K562 (cell line): ENCODE measurements around the gene CAMK1D. TPM values are rescaled to one million over a fixed set of nuclear protein-coding genes. Genes with fewer than 3 reads are reported as not detected.

ENCODE experiments used
- ATAC-seq: fragments of 200-7000 bp; cut with Tn5 transposase; 3 replicates; pipeline ENCODE4 v1.9.1; 2020; ENCODE audit warnings: moderate library complexity
- BruUV-seq: library from RNA; stranded (reverse); fragments of 400-500 nt; replicated peaks from 2 replicates; lab custom pipeline; 2021; lab: Mats Ljungman, UMichigan
- CTCF ChIA-PET: fragments of 300-600 bp; formaldehyde crosslinking; extraction: SDS; loops from one replicate; lab custom pipeline; 2021; ENCODE audit warnings: low intra/inter-chr PET ratio; lab: Yijun Ruan, JAX
- POLR2A ChIA-PET: fragments of 300-600, 350-650 bp; sonication (Branson Sonifier 250); formaldehyde crosslinking; extraction: SDS; loops from one replicate; lab custom pipeline; 2021; ENCODE audit warnings: antibody characterized with exemption, inconsistent platforms; lab: Yijun Ruan, JAX
- DNase-seq, 4 experiments: peaks; one replicate each; pipeline versions ENCODE4 v3.0.0 to v3.0.0-alpha.2; 2011 to 2018; ENCODE audit warnings: low spot score in 3 of 4, mixed read lengths in 3 of 4; ENCODE audit errors: extremely low read depth in 1 of 4
- FAIRE-seq: peaks from 2 replicates; lab custom pipeline; 2011; peaks lifted over from hg19 to GRCh38; lab: Jason Lieb, UNC
- H2AFZ ChIP-seq: 2 replicates; pipeline ENCODE4 v1.6.0; 2011; ENCODE audit warnings: low read depth, low read length, control low read depth, inconsistent platforms
- H3K27ac ChIP-seq: fragments of 200-600 bp; 3 replicates; pipeline ENCODE4 v1.8.0; 2011; ENCODE audit warnings: low read depth, mild to moderate bottlenecking, control low read depth, inconsistent platforms, low read length, moderate library complexity, mixed read lengths; ENCODE audit errors: extremely low read depth
- H3K27me3 ChIP-seq, 2 experiments: fragments of 300-600 bp in 1 of 2; 2 replicates in 1 of 2; 3 replicates in 1 of 2; pipeline versions ENCODE4 v1.6.0 to v1.8.0; 2011; ENCODE audit warnings: inconsistent platforms in 2 of 2, low read length in 2 of 2, mild to moderate bottlenecking in 1 of 2, mixed read lengths in 1 of 2, moderate library complexity in 1 of 2; ENCODE audit not compliant: control insufficient read depth in 2 of 2, insufficient read depth in 2 of 2
- H3K36me3 ChIP-seq: fragments of 300-600 bp; 3 replicates; pipeline ENCODE4 v1.8.0; 2011; ENCODE audit warnings: mild to moderate bottlenecking, low read length, inconsistent platforms; ENCODE audit not compliant: control insufficient read depth, insufficient read depth
- H3K4me1 ChIP-seq, 2 experiments: fragments of 200-600 bp in 1 of 2; replicated peaks in 1 of 2; 2 replicates in 1 of 2; 3 replicates in 1 of 2; pipeline versions ENCODE4 v1.5.1 to v1.8.0; 2011; ENCODE audit warnings: inconsistent platforms in 2 of 2, low read length in 2 of 2, mild to moderate bottlenecking in 1 of 2, mixed read lengths in 1 of 2, moderate library complexity in 1 of 2; ENCODE audit not compliant: control insufficient read depth in 2 of 2, insufficient read depth in 2 of 2
- H3K4me2 ChIP-seq: 2 replicates; pipeline ENCODE4 v1.6.1; 2011; ENCODE audit warnings: low read length, control low read depth, inconsistent platforms, mixed read lengths; ENCODE audit not compliant: insufficient read depth
- H3K4me3 ChIP-seq: fragments of 200-600 bp; sonication (generic), shearing (Covaris generic); 2 replicates; pipeline ENCODE4 v1.5.1; 2016; ENCODE audit warnings: control low read depth, inconsistent platforms
- H3K79me2 ChIP-seq: fragments of 200-600 bp; 3 replicates; pipeline ENCODE4 v1.8.0; 2011; ENCODE audit warnings: low read length, inconsistent platforms; ENCODE audit not compliant: control insufficient read depth, insufficient read depth
- H3K9ac ChIP-seq, 2 experiments: 2 replicates each; pipeline versions ENCODE4 v1.6.0 to v1.6.1; 2011; ENCODE audit warnings: low read depth in 2 of 2, low read length in 2 of 2, control low read depth in 1 of 2, inconsistent platforms in 1 of 2, mild to moderate bottlenecking in 1 of 2, mixed read lengths in 1 of 2; ENCODE audit not compliant: insufficient read depth in 1 of 2
- H3K9me1 ChIP-seq: one replicate; pipeline ENCODE4 v1.6.0; 2011; ENCODE audit warnings: inconsistent platforms, mild to moderate bottlenecking, low read length, moderate library complexity; ENCODE audit not compliant: control insufficient read depth, insufficient read depth
- H3K9me3 ChIP-seq: replicated peaks from 2 replicates; pipeline ENCODE4 v1.5.1; 2011; ENCODE audit warnings: low read depth, low read length, inconsistent platforms; ENCODE audit not compliant: control insufficient read depth, insufficient read depth
- H4K20me1 ChIP-seq: replicated peaks from 2 replicates; pipeline ENCODE4 v1.6.1; 2011; ENCODE audit warnings: low read length, inconsistent platforms, mixed read lengths; ENCODE audit not compliant: control insufficient read depth, insufficient read depth
- ADNP ChIP-seq: fragments of 200-800 bp; sonication (Bioruptor generic); IDR thresholded peaks from 2 replicates; pipeline ENCODE4 v1.6.1; 2016; ENCODE audit warnings: missing genetic modification characterization, missing compliant biosample characterization
- BMI1 ChIP-seq: fragments of 150-350 bp; IDR thresholded peaks from 2 replicates; pipeline ENCODE4 v1.6.1; 2014; ENCODE audit warnings: low read length
- CTBP1 ChIP-seq: fragments of 450-650 bp; IDR thresholded peaks from 2 replicates; pipeline ENCODE4 v1.6.1; 2016; ENCODE audit warnings: borderline replicate concordance
- ELF2 ChIP-seq: fragments of 250-450 bp; sonication (Bioruptor Pico); IDR thresholded peaks from 2 replicates; pipeline ENCODE4 v1.5.0; 2021; ENCODE audit warnings: mild to moderate bottlenecking
- FOXA3 ChIP-seq, 2 experiments: fragments of 450-650 bp in 1 of 2; sonication (generic) in 1 of 2; formaldehyde crosslinking; IDR thresholded peaks in 1 of 2; conservative IDR thresholded peaks in 1 of 2; 2 replicates each; pipeline versions ENCODE4 v1.4.0 to v1.8.0; 2020 to 2022; ENCODE audit warnings: mild to moderate bottlenecking in 2 of 2, missing genetic modification reagents in 1 of 2
- FOXP1 ChIP-seq: sonication (generic); formaldehyde crosslinking; IDR thresholded peaks from 2 replicates; pipeline ENCODE4 v1.8.0; 2022; ENCODE audit warnings: mild to moderate bottlenecking, missing genetic modification reagents
- GMEB1 ChIP-seq: fragments of 250-450 bp; sonication (Bioruptor Pico); IDR thresholded peaks from 2 replicates; pipeline ENCODE4 v1.4.0; 2020; ENCODE audit warnings: mild to moderate bottlenecking
- HMGN3 ChIP-seq: IDR thresholded peaks from 2 replicates; pipeline ENCODE4 v1.6.1; 2011; ENCODE audit warnings: borderline replicate concordance, low read depth, mild to moderate bottlenecking, mixed read lengths, low read length; ENCODE audit not compliant: insufficient read length; ENCODE audit errors: extremely low read depth
- HNRNPUL1 ChIP-seq: fragments of 200-400 bp; formaldehyde crosslinking; IDR thresholded peaks from 2 replicates; pipeline ENCODE4 v1.6.1; 2017; ENCODE audit warnings: low read length
- HOXB6 ChIP-seq: fragments of 250-450 bp; sonication (Bioruptor Pico); IDR thresholded peaks from 2 replicates; pipeline ENCODE4 v1.5.1; 2022; ENCODE audit warnings: mild to moderate bottlenecking, borderline replicate concordance
- NR1H2 ChIP-seq: sonication (generic); formaldehyde crosslinking; IDR thresholded peaks from 2 replicates; pipeline ENCODE4 v1.4.0; 2020; ENCODE audit warnings: mild to moderate bottlenecking, missing genetic modification reagents
- PTTG1 ChIP-seq: fragments of 450-650 bp; IDR thresholded peaks from 2 replicates; pipeline ENCODE4 v1.6.1; 2016; ENCODE audit warnings: low read depth, mild to moderate bottlenecking, missing genetic modification characterization, missing compliant biosample characterization
- SMARCC2 ChIP-seq: fragments of 450-650 bp; IDR thresholded peaks from 2 replicates; pipeline ENCODE4 v1.6.1; 2017; ENCODE audit warnings: antibody characterized with exemption, moderate library complexity, mild to moderate bottlenecking, low read depth
- TAF7 ChIP-seq: fragments of 450-650 bp; IDR thresholded peaks from 2 replicates; pipeline ENCODE4 v1.6.1; 2016; ENCODE audit warnings: missing genetic modification characterization, missing compliant biosample characterization
- TRIM24 ChIP-seq, 2 experiments: fragments of 450-650 bp; IDR thresholded peaks; 2 replicates each; pipeline ENCODE4 v1.6.1; 2016
- ZHX1 ChIP-seq: fragments of 150-350 bp; conservative IDR thresholded peaks from 2 replicates; pipeline ENCODE4 v1.6.1; 2014; ENCODE audit warnings: low read length
- ZNF395 ChIP-seq: fragments of 200-800 bp; sonication (Bioruptor generic); IDR thresholded peaks from 2 replicates; pipeline ENCODE4 v1.6.1; 2017; ENCODE audit warnings: missing genetic modification characterization, missing compliant biosample characterization
- ZNF79 ChIP-seq: fragments of 250-450 bp; sonication (Bioruptor Pico); IDR thresholded peaks from 2 replicates; pipeline ENCODE4 v1.4.0; 2020; ENCODE audit warnings: low read depth, mild to moderate bottlenecking, moderate library complexity
- WGBS: fragments of 100-300 bp; shearing (Covaris generic); methylation state at CpG from one replicate; pipeline ENCODE4 v1.1.6; 2016; ENCODE audit warnings: low coverage, mixed read lengths; ENCODE audit not compliant: insufficient coverage; ENCODE audit errors: missing lambda C conversion rate; 5-methylcytosine and 5-hydroxymethylcytosine counted together
- in situ Hi-C: fragments of 300-500 bp; cut with MboI; formaldehyde crosslinking; loops from 4 replicates; pipeline ENCODE4 v1.15.0; 2018; ENCODE audit warnings: inconsistent platforms, mixed read lengths
- intact Hi-C: fragments of 100-400 bp; cut with micrococcal nuclease; formaldehyde crosslinking; loops from 2 replicates; pipeline ENCODE4 v1.14.2; 2022
- polyA plus RNA-seq, 8 experiments: library from polyadenylated mRNA; depleted of rRNA in 4 of 8; stranded (reverse) in 5 of 8; unstranded in 3 of 8; fragments of >200 nt; fragmentation: Nextera tagmentation in 2 of 8; fragmentation: Illumina TruSeq in 1 of 8; extraction: Ambion mirVana in 2 of 8; extraction: Trizol in 1 of 8; gene quantifications; 2 replicates each; pipeline versions ENCODE4 v1.2.1 to v1.2.3, GENCODE V29; 2011 to 2014; ENCODE audit warnings: inconsistent platforms in 1 of 8, missing spikeins in 1 of 8
- total RNA-seq, 7 experiments: library from RNA; depleted of rRNA in 6 of 7; stranded (reverse); fragments of >200 nt in 6 of 7; fragmentation: Illumina TruSeq in 2 of 7; extraction: Trizol in 2 of 7; gene quantifications; 2 replicates each; pipeline versions ENCODE4 v1.2.1 to v1.2.3, GENCODE V29; 2011 to 2021; ENCODE audit warnings: low replicate concordance in 1 of 7

Gene CAMK1D
- total and polyA plus RNA-seq, 9 of the 15 experiments (the other 6 are each of a cell fraction or from before 2014, with no cell fraction given): 0.12 to 0.24 (median 0.20) TPM; not detected in 5

- TF ChIP-seq HOXB6 (no peak), PTTG1 (tag) (no peak), ZHX1 (no peak), ADNP (tag) (no peak), FOXA3 (CRISPR knock-in tag; conservative IDR thresholded peaks at IDR 0.05 in 1 of 2, IDR thresholded peaks at IDR 0.05 in 1 of 2) (no peak), HNRNPUL1 (no peak)
Observed at GRCh38 chr10:12727832-12728215, 378.5 kb downstream of the CAMK1D start (continued).

GRCh38 chr10:12728494-12728893, 379.1 kb downstream of the CAMK1D start:
- intact Hi-C loops: no loop called here
- H3K27ac ChIP-seq: no peak overlapping the region
- no peaks in the 10 kb centered on the region for H3K79me2 ChIP-seq
- no peak overlapping the region for H3K4me2 ChIP-seq
- CTCF ChIA-PET: no interaction called here
- no TSS peak for BruUV-seq
- POLR2A ChIA-PET: interaction anchor here (0.7 kb wide), 1 partner anchor 678 kb away, joined by 3 read pairs; no protein-coding TSS in a partner anchor
- H3K4me1 ChIP-seq: no peaks in the 10 kb centered on the region; a peak in 1 of 5 replicates
- in situ Hi-C loops: no loop called here
- WGBS: 8% methylated on average over 7 of the region's 12 CpGs
- FAIRE-seq (no peak), ATAC-seq (no peak), DNase-seq (no peak)
- H3K9me3 ChIP-seq: no peaks in the 10 kb centered on the region
- no peak overlapping the region for H3K4me3 ChIP-seq
- H3K36me3 ChIP-seq: no peaks in the 10 kb centered on the region
- H3K27me3 ChIP-seq: peaks cover 13 to 53% of the 10 kb centered on the region in 2 experiments; a peak in 4 of 5 replicates
- H2AFZ ChIP-seq: no peak overlapping the region
- H4K20me1 ChIP-seq: no peaks in the 10 kb centered on the region
- H3K9ac ChIP-seq: no peak overlapping the region
- no peaks in the 10 kb centered on the region for H3K9me1 ChIP-seq
- TF ChIP-seq BMI1: no peak
- TF ChIP-seq ELF2: no peak
- TF ChIP-seq CTBP1: no peak
- no peak for TF ChIP-seq ZNF395 (CRISPR knock-in tag)
- TF ChIP-seq HMGN3: no peak
- no peak for TF ChIP-seq SMARCC2
- no peak for TF ChIP-seq ZNF79 (CRISPR knock-in tag)
- TF ChIP-seq GMEB1: no peak
- TF ChIP-seq FOXP1 (CRISPR knock-in tag): no peak
- TF ChIP-seq TRIM24 (IDR thresholded peaks at IDR 0.05): no peak
- no peak for TF ChIP-seq NR1H2
- no peak for TF ChIP-seq TAF7 (tag)
